GM19467 (cell line): ENCODE measurements around the gene UBASH3B.
A peak's percentile ranks its signal among the peaks of the same experiment; 100 is the strongest.
"Not testable (repeated sequence)": the region's sequence is repeated elsewhere in the genome, so short reads cannot be mapped to it uniquely, and the experiment has no call there.

Source experiments
- ATAC-seq: cut with Tn5 transposase; IDR thresholded peaks from one replicate; pipeline ENCODE4 v1.9.1; 2021; ENCODE audit warnings: mild to moderate bottlenecking, moderate library complexity; ENCODE audit not compliant: unreplicated experiment

Gene UBASH3B

GRCh38 chr11:122655527-122656072 lies at the start of gene UBASH3B:
TSS of gene UBASH3B (plus strand) at chr11:122655722. CDS start at chr11:122656050, 328 bp downstream.
- peak; percentile 72 for ATAC-seq

- ATAC-seq: not testable (repeated sequence)
These were observed 48.4 kb upstream of the UBASH3B start for GRCh38 chr11:122607162-122607561.

- no peak for ATAC-seq
These were observed 43.2 kb upstream of the UBASH3B start for GRCh38 chr11:122612123-122612824.

GRCh38 chr11:122616718-122617117 lies 38.8 kb upstream of the UBASH3B start:
- ATAC-seq: no peak

- ATAC-seq: no peak
These were observed 38.2 kb upstream of the UBASH3B start for GRCh38 chr11:122617297-122617696.

GRCh38 chr11:122617926-122618325 lies 37.6 kb upstream of the UBASH3B start:
- no peak for ATAC-seq

GRCh38 chr11:122618927-122619326 lies 36.6 kb upstream of the UBASH3B start:
- ATAC-seq: no peak

- no peak for ATAC-seq
These were observed 35.8 kb upstream of the UBASH3B start for GRCh38 chr11:122619757-122620156.

- not testable (repeated sequence) for ATAC-seq
These were observed 30.0 kb upstream of the UBASH3B start for GRCh38 chr11:122625501-122625900.

- no peak for ATAC-seq
These were observed 29.4 kb upstream of the UBASH3B start for GRCh38 chr11:122625976-122626665.

GRCh38 chr11:122627745-122628144 lies 27.8 kb upstream of the UBASH3B start:
- ATAC-seq: no peak

- ATAC-seq: peak; percentile 58
These were observed 26.5 kb upstream of the UBASH3B start for GRCh38 chr11:122628810-122629555.

- ATAC-seq: no peak
These were observed 23.2 kb upstream of the UBASH3B start for GRCh38 chr11:122632181-122632824.

- ATAC-seq: no peak
These were observed 22.2 kb upstream of the UBASH3B start for GRCh38 chr11:122633219-122633829.

GRCh38 chr11:122634501-122634900 lies 21.0 kb upstream of the UBASH3B start:
- no peak for ATAC-seq

- ATAC-seq: no peak
These were observed 18.0 kb upstream of the UBASH3B start for GRCh38 chr11:122637541-122637940.

GRCh38 chr11:122642472-122642922 lies 13.0 kb upstream of the UBASH3B start:
- no peak for ATAC-seq

- ATAC-seq: no peak
These were observed 12.6 kb upstream of the UBASH3B start for GRCh38 chr11:122642971-122643370.

GRCh38 chr11:122645847-122646246 lies 9.7 kb upstream of the UBASH3B start:
- ATAC-seq: no peak
